T-helper 2 cell treated with Interferon-gamma antibody and Interleukin-4, amounts not matched to agents 5 μg/mL and 100 μg/mL, for 36 hours (primary cell): Measurements from ENCODE around the gene PLEKHG1.

Experiments used
- DNase-seq: peaks from one replicate; pipeline ENCODE4 v3.0.0; 2021; ENCODE audit warnings: low spot score
- H3K27ac Mint-ChIP-seq: one replicate; pipeline ENCODE4 v1.8.0; 2021; ENCODE audit warnings: mild to moderate bottlenecking, mixed read lengths
- H3K27me3 Mint-ChIP-seq: one replicate; pipeline ENCODE4 v1.8.0; 2021; ENCODE audit warnings: low read depth, mixed read lengths
- H3K36me3 Mint-ChIP-seq: one replicate; pipeline ENCODE4 v1.8.0; 2021; ENCODE audit warnings: low read depth, mixed read lengths
- H3K4me1 Mint-ChIP-seq: one replicate; pipeline ENCODE4 v1.8.0; 2021; ENCODE audit warnings: low read depth, mixed read lengths
- H3K4me3 Mint-ChIP-seq: one replicate; pipeline ENCODE4 v1.8.0; 2022; ENCODE audit warnings: mild to moderate bottlenecking, moderate library complexity, mixed read lengths
- H3K9me3 Mint-ChIP-seq: one replicate; pipeline ENCODE4 v1.8.0; 2021; ENCODE audit warnings: mixed read lengths

Gene PLEKHG1

GRCh38 chr6:150647051-150647450 lies 47.4 kb downstream of the PLEKHG1 start:
- Mint-ChIP-seq H3K9me3 (no peaks in the 10 kb centered on the region), H3K27ac (no peak overlapping the region), H3K4me1 (no peaks in the 10 kb centered on the region), H3K36me3 (no peaks in the 10 kb centered on the region), H3K27me3 (peaks cover 25% of the 10 kb centered on the region), H3K4me3 (no peak overlapping the region)
- DNase-seq = no peak
